HG03139 (cell line): Measurements from ENCODE around the gene TNFRSF13B.

ENCODE experiments used
- ATAC-seq: cut with Tn5 transposase; IDR thresholded peaks from one replicate; pipeline ENCODE4 v1.9.1; 2021; ENCODE audit not compliant: unreplicated experiment

TNFRSF13B gene

DNA sequence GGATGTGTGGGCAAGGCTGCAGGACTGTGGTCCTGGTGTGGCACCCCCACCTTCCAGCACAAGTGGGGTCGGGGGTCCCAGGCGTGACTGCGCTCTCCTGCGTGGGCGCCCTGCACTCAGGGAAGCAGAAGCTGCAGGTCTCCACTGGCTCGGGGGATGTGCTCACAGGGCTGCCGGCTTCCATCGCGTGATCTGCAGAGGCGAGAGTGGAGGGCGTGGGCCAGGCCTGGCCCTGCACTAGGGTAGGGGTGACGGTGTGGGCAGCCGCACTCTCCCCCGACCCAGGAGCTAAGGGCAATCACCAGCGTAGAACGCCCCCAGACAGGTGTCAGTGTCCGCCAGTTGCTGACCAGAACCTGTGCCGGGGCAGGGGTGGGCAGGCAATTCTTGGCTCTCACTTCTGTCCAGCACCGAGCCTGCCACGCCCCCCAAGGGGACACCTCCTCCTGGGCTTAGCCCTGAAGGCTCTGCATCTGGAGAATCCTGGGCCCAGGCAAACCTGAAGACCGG is 32.3 kb downstream of the TNFRSF13B start:
- no peak for ATAC-seq

DNA sequence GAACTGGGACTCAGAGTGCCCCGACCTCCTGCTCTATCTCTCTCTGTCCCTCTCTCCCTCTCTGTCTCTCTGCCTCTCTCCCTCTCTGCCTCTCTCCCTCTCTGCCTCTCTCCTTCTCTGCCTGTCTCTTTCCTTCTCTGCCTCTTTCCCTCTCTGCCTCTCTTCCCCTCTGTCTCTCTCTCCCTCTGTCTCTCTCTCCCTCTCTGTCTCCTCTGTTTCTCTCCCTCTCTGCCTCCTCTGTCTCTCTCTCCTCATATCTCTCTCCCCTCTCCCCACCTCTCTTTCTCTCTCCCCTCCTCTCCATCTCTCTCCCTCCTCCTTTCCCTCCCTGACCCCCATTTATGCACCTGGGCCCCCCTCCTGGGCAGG is 32.7 kb downstream of the TNFRSF13B start:
- ATAC-seq: no peak

DNA sequence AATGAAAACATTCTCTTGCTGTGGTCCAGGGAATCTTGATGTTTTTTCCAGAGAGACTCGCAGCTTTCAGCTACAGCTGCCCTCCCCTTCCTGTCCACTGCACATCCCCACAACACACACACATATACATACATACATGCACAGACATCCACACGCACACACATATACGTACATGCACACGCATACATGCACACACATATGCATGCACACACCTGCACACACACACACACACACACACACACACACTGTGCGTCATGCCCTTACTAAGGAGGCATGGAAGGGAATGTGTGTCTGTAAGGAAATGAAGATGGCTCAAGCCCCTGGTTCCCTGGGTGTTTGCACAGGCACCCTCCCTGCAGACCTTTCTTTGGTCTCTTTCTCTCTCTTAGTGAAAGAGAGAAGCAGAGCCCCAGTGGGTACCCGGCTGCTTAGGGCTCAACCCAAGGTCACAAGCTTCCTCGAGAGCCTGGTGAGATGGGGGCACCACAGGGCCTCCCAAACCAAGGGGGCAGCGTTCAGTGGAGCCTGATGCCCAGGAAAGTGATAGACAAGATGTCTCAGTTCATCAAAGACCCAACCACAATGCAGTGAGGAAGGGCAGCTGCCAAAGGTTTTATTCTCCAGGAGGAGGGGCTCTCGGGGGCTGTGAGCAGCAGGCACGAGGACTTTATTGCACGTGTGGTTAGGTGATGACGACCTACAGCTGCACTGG is 33.3 kb downstream of the TNFRSF13B start:
- no peak for ATAC-seq

DNA sequence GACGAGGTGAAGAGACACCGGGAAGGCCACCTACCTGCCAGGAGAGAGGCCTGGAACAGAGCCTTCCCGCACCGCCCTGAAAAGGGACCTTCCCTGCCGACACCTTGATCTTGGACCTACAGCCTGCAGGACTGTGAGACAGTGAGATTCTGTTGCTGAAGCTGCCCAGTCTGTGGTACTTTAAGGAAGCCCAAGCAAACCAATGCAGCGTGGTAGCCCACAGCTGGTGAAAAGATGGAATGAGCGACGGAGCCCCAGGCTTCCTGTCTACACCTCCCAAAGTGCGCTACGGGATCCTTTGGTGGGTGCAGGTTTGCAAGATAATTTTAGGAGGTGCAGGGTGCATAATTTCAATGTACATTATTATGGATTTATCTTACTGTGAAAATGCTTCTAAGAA is 33.9 kb downstream of the TNFRSF13B start:
- ATAC-seq: no peak

DNA sequence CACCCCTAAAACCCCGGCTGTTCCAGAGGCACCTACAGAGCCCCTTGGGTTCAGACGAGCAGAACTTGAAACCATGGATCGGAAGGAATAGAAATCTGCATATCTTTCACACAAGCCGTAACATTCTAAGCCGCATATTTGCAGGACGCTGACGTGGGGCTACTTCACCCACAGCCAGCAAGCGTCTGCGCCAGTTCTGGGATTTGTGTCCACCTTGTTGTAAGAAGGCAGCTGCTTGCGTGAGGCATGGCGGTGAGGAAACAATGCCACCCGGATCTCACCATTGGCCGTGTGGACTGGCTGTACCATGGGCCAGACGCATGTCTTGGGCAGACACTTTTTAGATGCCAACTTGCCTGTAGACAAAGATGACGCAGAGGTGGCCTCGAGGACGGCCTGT is 34.5 kb downstream of the TNFRSF13B start:
- no peak for ATAC-seq

DNA sequence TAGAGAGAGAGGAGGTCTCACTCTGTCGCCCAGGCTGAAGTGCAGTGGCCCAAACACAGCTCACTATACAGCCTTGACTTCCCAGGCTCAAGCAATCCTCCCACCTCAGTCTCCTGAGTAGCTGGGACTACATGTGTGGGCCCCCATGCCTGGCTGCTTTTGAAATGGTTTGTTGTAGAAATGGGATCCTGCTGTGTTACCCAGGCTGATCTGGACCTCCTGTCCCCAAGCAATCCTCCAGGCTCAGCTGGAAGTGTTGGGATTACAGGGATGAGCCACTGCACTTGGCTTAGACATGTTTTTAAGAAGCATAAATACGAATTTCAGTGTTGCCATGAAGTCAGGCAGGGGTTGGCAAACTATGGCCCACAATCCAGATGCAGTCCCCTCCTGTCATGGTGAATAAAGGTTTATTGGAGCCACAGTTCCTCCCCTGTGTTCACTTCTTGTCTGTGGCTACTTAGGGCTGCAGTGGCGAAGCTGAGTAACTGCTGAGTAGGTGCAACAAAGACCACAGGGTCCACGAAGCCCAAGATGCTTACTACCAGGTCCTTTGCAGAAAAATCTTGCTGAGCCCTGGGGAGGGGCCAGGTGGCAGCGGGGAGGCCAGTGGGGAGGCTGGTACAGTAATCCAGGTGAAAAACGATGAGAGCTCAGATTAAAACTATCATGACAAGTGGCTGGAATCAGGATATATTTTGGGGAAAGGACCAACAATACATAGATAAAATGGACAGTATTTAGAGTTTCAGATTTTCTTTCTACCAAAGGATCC is 35.2 kb downstream of the TNFRSF13B start:
- ATAC-seq: no peak

DNA sequence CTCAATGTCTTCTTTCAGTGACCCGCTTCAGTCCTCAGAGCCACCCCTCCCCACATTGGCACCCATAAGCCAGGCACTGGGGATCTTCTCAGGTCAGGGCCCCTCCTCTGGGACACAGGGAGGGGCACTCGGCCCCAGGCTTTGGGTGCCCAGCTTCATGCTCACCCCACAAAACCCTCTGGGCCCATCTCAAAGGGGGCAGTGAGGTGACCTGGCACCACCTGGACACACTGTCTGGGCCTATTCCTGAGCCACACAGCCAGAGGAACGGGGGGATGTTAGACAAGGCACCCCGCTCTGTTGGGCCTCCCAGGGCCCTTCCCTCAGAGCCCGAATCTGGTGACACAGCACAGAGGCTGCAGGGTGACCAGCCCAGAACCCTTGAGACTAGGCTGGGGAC is 36.1 kb downstream of the TNFRSF13B start:
- no peak for ATAC-seq

DNA sequence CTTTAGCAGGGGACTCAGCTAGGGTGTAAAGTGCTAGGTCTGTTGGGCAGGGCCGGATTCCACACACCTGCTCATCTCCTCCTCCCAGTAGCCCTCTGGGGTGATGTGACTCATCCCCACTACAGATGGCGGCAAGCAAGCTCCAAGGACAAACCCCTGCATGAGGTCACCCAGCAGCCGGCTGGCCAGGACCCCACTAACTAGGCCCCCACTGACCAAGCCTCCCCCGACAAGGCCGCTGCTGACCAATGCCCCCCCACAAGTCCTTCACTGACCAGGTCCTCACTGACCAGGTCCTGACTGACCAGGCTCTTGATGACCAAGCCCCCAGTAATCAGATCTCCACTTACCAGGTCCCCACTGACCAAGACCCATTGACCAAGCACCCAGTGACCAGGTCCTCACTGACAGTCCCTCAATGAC is 36.7 kb downstream of the TNFRSF13B start:
- ATAC-seq: no peak

DNA sequence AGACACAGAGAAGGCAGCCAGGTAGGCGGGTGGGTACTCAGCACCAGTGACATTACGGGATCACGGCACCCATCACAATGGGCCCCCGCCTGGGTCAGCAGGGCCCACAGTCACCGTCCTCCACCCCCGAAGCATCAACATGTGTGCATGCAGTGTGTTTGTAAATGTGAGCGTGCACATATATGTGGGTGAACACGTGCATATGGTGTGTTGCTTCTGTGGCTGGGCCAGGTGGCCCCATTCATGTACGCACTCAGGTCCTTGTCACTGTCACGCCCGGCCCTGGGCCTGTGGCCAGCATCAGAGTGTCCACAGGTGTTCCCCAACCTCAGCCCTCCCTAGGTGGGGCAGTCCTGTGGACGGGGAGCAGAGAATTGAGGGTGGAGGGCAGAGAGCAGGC is 37.1 kb downstream of the TNFRSF13B start:
- no peak for ATAC-seq

DNA sequence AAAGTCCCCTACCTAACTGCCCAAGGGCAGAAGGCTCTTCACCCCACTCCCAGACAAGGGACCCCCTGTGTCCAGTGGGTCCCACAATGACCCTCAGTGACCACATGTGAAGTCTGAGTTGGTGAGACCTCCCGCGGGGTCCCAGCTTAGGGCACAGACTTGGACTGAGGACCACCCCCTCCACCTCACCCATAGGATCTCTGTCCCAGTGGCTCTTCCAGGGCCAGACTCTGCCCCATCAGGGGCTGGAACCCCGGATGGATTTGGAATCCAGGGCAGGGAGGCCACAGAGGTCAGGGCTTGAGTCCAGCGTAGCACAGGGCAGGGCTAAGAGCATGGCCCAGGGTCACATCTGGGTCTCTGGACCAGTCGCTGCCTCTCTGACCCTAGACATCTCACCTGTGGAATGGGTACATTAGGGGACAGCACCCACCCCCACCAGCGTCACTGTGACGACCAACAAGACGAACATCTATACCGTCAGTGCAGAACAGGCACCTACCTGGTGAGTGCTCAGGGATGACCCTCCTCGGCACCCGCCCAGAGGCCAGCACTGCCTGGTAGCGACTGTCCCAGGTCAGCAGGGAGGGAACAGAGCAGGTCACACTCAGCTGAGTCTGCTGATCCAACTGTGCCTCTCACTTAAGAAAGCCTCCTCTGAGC is 37.7 kb downstream of the TNFRSF13B start:
- no peak for ATAC-seq

DNA sequence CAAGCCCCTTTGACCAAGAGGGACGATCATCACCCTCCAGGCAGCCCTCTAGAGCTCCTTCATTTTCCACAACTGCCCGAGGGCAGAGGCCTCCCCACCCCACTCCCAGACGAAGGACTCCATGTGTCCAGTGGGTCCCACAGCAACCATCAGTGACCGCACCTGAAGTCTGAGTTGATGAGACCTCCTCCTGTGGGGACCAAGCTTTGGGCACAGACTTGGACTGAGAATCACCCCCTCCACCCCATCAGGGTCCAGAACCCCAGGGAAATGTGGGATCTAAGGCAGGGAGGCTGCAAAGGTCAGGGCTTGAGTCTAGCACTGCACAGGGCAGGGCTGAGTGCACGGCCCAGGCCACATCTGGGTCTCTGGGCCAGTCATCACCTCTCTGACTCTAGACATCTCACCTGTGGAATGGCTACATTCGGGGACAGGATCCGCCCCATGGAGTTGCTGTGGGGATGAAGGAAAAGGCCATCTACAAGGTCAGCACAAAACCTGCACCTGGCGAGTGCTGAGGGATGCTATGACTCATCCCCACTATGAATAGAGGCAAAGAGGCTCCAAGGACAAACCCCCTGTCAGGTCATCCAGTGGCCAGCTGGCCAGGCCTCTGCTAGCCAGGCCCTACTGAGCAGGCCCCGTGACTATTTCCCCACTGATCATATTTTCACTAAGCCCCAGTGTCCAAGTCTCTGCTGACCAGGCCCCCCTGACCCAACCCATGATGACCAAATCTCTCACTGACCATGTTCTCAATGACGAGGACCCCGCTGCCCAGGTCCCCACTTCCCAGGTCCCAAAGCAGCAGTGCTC is 38.4 kb downstream of the TNFRSF13B start:
- ATAC-seq: no peak

DNA sequence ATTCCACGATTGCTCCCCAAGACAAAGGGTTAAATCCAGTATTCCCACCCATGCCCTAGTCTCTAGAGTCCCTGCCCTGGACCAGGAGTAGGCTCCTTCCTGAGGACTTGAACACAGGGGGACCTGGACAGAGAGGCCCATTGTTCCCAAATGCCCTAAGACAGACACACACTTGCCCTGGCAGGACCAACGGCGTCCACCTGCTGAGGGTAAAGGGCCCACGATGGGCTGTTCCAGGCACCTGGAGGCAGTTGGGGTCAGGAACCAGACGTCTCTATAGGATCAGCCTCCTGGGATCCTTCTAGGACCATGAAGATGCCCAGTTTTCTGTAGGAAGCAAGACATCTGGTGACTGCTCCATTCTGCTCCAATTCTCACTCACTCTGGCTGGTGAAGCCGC is 39.3 kb downstream of the TNFRSF13B start:
- no peak for ATAC-seq

DNA sequence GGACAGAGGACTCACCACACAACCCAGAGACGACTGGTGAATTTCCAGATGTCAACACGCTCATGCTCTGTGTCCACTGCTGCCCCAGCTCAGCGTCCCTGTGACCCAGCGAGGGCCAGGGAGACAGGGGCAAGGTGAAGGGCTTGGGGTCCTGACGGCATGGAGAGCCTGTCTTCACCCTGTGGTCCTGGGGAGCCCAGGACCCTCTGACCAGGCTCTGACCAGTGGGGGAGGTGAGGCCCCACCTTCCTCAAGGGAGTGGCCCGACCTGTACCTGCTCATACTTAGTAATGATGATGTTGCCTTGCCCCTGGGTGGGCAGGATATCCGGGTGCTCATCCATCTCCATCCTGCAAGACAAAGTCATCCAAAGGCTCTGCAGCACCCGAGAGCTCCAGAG is 39.8 kb downstream of the TNFRSF13B start:
- no peak for ATAC-seq

DNA sequence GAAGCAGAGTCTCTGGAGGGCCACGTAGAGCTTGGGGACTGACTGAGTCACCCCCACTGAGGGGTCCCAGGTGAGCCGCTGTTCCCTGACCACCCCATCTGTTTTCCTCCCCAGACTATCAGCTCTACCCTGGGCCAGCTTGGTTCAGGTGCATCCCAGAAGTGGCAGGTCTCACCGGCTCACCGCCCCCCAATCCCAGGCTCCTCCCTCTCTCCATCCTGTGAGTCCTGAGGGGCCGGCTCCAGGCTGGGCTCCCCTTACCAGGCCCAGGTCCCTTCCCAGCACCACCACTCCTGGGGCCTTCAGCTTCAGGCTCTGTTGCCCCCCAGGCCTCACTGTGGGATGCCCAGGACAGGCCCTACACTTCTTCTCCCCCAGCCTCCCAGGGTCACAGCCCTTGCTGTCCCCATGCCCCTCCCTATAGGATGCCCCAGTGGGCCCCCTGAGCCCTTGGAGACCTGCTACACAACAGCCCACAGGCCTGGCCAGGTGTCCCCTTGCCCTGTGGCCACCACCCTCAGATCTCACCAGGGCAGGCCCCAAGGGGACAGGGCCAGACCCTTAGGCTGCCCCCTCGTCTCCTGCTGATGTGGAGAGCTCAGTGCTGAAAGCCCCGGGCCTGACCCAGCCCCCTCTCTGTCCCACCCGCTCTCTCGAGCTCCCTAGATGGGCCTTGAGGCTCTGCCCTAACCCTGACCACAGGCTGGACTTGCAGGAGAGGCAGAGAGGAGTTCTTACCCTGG is 40.4 kb downstream of the TNFRSF13B start:
- no peak for ATAC-seq

DNA sequence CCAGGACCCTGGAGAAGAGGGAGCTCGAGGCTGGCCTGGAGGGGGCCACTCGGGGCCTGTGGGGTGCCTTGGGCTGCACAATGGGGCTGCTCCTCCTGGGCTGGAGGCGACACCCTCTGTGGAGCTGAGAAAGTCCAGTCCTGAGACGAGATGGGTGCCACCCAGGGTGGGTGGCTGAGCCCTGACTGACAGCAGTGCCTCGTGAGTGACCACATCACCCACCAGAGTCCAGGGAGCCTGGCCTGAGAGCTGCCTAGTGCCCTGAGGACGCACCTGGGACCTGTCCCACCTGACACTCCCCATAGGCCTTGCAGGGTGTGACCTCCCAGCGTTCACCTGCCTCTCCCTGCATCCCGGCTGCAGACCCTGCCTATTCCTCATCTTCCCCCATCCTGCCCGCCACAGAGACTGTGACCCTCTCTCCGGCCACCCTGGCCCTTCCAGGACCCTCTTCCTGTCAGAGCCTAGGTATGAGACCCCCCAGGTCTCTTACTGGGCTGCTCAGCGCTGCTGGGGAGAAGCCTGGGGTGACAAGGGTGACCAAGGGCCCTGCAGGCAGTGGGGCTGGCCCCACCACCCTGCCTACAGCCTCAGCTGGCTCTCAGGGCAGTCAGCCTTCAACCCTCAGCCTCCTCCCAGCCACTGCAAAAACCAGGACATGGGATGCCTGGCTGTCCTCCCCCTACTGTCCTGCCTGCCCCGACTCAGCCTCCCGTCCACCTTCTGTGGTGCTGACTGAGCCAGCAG is 41.2 kb downstream of the TNFRSF13B start:
- no peak for ATAC-seq

DNA sequence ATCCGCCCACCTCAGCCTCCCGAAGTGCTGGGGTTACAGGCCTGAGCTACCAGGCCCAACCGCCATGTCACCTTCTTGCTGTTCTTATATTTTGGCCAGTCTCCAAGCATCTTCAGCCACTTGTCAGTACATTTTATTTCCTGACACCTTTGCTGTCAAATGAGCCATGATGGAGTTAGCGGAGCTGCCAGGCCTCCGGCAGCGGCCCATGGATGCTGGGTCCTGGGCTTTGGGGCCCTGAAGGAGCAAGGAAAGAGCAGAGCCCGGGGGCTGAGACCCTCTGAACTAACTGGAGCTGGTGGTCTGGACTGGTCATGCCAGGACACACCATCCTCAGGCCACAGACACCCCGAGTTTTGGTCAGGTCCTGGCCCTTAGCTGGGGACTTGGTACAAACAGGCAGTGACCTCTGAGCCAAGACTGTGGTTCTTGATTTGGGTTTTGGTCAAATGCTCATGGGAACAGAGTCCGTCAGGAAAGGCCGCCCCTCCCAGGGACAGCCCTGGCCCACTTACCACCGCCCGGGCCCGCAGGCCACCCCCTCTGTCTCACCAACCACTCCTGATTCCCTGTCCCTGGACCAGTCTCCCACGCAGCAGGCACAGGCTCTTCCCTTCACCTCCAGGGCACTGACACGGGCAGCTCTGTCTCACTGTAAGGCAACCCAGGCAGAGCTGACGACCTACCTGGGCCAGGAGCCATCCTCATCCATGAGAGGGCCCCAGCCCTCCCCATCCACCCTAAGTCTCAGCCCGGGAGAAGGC is 42.0 kb downstream of the TNFRSF13B start:
- no peak for ATAC-seq

DNA sequence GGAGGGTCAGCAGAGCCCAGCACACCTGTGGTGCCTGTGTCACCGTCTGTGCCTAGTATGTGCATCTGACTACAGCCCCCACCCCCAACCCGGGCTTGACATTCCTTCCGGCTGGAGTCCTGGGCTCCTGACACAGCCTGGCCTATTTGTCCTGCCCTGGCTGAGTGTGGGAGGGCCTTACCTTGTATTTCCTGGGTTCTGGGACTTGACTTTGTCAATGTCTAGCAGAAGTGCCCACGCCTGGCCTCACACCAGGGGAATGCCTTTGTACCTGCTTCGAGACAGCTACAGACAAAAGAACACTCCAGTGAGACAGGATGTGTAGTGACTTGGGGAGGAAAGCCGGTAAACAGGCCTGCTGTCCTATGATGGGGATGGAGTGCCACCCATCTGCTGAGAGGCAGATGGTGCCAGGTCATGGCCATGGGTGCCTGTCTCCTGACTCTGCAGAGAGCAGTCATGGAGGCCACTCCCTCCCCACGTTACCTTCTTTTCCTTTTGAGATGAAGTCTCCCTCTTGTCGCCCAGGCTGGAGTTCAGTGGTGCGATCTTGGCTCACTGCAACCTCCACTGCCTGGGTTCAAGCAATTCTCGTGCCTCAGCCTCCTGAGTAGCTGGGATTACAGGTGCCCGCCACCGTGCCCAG is 42.8 kb downstream of the TNFRSF13B start:
- ATAC-seq: no peak

DNA sequence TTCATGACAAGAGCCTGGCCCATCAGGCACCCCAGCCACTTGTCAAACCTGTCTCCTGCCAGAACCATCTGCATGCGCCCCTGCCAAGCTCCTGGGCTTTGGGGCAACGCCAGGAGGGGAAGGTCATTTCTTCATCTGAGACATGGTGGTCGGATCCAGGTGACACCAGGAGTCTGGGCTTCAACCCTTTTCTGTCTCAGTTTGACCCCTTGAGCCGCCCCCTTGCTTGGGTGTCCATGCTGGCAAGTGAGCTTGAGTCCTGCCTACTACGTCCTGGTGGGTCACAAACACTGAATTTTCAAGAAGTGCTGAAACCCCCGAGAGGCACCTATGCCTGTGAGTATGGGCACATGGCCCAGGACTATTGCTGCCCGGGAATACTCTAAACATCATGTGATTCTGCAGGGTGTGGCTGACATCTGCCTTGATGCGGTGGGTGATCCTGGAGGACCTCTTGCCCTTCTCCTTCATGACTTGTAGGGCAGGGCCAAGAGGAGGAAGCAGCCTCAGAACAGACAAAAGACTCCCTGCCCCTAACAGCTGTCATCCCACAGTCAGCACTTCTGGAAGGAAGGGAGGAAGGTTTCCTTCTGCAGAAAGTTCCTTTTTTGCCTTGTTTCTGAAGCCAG is 43.4 kb downstream of the TNFRSF13B start:
- no peak for ATAC-seq
